OCI-LY7 (cell line): ENCODE results near the gene STAP2. TPM values are rescaled to one million over a fixed set of nuclear protein-coding genes. Genes with fewer than 3 reads are reported as not detected.

Source experiments
- BruUV-seq: library from RNA; stranded (reverse); fragments of 400-500 nt; replicated peaks from 2 replicates; lab custom pipeline; 2021; lab: Mats Ljungman, UMichigan
- CTCF ChIA-PET: fragments of 300-600 bp; sonication (Branson Sonifier 250); formaldehyde crosslinking; loops from one replicate; lab custom pipeline; 2022; ENCODE audit warnings: antibody characterized with exemption; ENCODE audit not compliant: unreplicated experiment; lab: Charles Lee
- POLR2A ChIA-PET: fragments of 300-600 bp; sonication (Branson Sonifier 250); formaldehyde crosslinking; loops from one replicate; lab custom pipeline; 2022; ENCODE audit warnings: antibody characterized with exemption; lab: Charles Lee
- DNase-seq: peaks from one replicate; pipeline ENCODE4 v3.0.0-alpha.2; 2015; ENCODE audit warnings: low spot score
- H2AFZ ChIP-seq: fragments of 200-600 bp; sonication (generic), shearing (Covaris generic); 2 replicates; pipeline ENCODE4 v1.6.1; 2014; ENCODE audit warnings: mild to moderate bottlenecking, antibody characterized with exemption, low read length, moderate library complexity
- H3K27ac ChIP-seq: fragments of 200-600 bp; sonication (generic); 2 replicates; pipeline ENCODE4 v1.5.1; 2014; ENCODE audit warnings: mixed run types, low read depth, mild to moderate bottlenecking, moderate library complexity, low read length, inconsistent platforms; ENCODE audit not compliant: poor library complexity, severe bottlenecking
- H3K36me3 ChIP-seq: fragments of 200-600 bp; sonication (generic); 2 replicates; pipeline ENCODE4 v1.6.1; 2014; ENCODE audit warnings: mild to moderate bottlenecking, antibody characterized with exemption, low read length, moderate library complexity, mixed read lengths; ENCODE audit not compliant: insufficient read depth
- H3K4me1 ChIP-seq: fragments of 200-600 bp; sonication (generic); 2 replicates; pipeline ENCODE4 v1.5.1; 2014; ENCODE audit warnings: mild to moderate bottlenecking, low read length; ENCODE audit not compliant: insufficient read depth, poor library complexity, severe bottlenecking
- H3K4me2 ChIP-seq: fragments of 200-600 bp; sonication (generic); 2 replicates; pipeline ENCODE4 v1.6.1; 2014; ENCODE audit warnings: mild to moderate bottlenecking, low read length
- H3K4me3 ChIP-seq: fragments of 200-600 bp; sonication (generic); 2 replicates; pipeline ENCODE4 v1.5.1; 2014; ENCODE audit warnings: mild to moderate bottlenecking, low read depth, low read length; ENCODE audit not compliant: poor library complexity, severe bottlenecking
- H3K79me2 ChIP-seq: fragments of 200-600 bp; sonication (generic); 2 replicates; pipeline ENCODE4 v1.6.1; 2016; ENCODE audit warnings: low read depth, mild to moderate bottlenecking, low read length, moderate library complexity, mixed read lengths; ENCODE audit not compliant: insufficient read depth
- H3K9me2 ChIP-seq: fragments of 200-600 bp; sonication (generic); 2 replicates; pipeline ENCODE4 v1.6.1; 2016; ENCODE audit warnings: mild to moderate bottlenecking, low read length, mixed read lengths; ENCODE audit not compliant: insufficient read depth
- H3K9me3 ChIP-seq: fragments of 200-600 bp; sonication (generic); 2 replicates; pipeline ENCODE4 v1.6.1; 2014; ENCODE audit warnings: mild to moderate bottlenecking, mixed run types, low read length, mixed read lengths
- H4K20me1 ChIP-seq: fragments of 200-600 bp; sonication (generic); 2 replicates; pipeline ENCODE4 v1.6.1; 2014; ENCODE audit warnings: mild to moderate bottlenecking, antibody characterized with exemption, low read length, moderate library complexity, mixed read lengths; ENCODE audit not compliant: insufficient read depth
- EZH2phosphoT487 ChIP-seq: fragments of 200-600 bp; sonication (generic); IDR thresholded peaks from 2 replicates; pipeline ENCODE4 v1.6.1; 2018; ENCODE audit warnings: low read depth, borderline replicate concordance, mild to moderate bottlenecking, mixed run types, antibody characterized with exemption, low read length, moderate library complexity, mixed read lengths
- intact Hi-C: fragments of 100-400 bp; cut with micrococcal nuclease; formaldehyde crosslinking; loops from one replicate; pipeline ENCODE4 v1.10.0; 2022; ENCODE audit not compliant: unreplicated experiment
- total RNA-seq, 2 experiments: library from RNA; depleted of rRNA in 1 of 2; stranded (reverse); fragments of >200 nt in 1 of 2; shearing (Covaris generic) in 1 of 2; gene quantifications; 2 replicates each; pipeline ENCODE4 v1.2.3, GENCODE V29; 2014 to 2022
- TF ChIP-seq, protein P1 (sequence below): fragments of 200-600 bp; sonication (generic); conservative IDR thresholded peaks from 2 replicates; pipeline ENCODE4 v1.5.1; 2014; ENCODE audit warnings: mild to moderate bottlenecking, antibody characterized with exemption, low read length, moderate library complexity, mixed read lengths

The STAP2 gene
- total RNA-seq, 2 experiments from 2014 or later: 1.2 to 1.3 TPM

- Histone ChIP-seq H3K79me2 (no peaks in the 10 kb centered on the region), H4K20me1 (no peaks in the 10 kb centered on the region), H3K9me2 (no peaks in the 10 kb centered on the region), H3K9me3 (no peaks in the 10 kb centered on the region), H3K27ac (no peak overlapping the region), H3K4me3 (no peak overlapping the region), H3K4me1 (peaks cover 7% of the 10 kb centered on the region), H3K36me3 (peaks cover 8% of the 10 kb centered on the region; the same call in 1 of the 2 replicates), H2AFZ (no peak overlapping the region), H3K4me2 (no peak overlapping the region)
- TF ChIP-seq EZH2phosphoT487: no peak
- TF ChIP-seq, protein P1, sequence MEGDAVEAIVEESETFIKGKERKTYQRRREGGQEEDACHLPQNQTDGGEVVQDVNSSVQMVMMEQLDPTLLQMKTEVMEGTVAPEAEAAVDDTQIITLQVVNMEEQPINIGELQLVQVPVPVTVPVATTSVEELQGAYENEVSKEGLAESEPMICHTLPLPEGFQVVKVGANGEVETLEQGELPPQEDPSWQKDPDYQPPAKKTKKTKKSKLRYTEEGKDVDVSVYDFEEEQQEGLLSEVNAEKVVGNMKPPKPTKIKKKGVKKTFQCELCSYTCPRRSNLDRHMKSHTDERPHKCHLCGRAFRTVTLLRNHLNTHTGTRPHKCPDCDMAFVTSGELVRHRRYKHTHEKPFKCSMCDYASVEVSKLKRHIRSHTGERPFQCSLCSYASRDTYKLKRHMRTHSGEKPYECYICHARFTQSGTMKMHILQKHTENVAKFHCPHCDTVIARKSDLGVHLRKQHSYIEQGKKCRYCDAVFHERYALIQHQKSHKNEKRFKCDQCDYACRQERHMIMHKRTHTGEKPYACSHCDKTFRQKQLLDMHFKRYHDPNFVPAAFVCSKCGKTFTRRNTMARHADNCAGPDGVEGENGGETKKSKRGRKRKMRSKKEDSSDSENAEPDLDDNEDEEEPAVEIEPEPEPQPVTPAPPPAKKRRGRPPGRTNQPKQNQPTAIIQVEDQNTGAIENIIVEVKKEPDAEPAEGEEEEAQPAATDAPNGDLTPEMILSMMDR: no peak
- ChIA-PET POLR2A (no interaction called here), CTCF (no interaction called here)
- no TSS peak for BruUV-seq
- no peak for DNase-seq
- intact Hi-C loops: no loop called here
Observed at GRCh38 chr19:4347521-4347920, 8.9 kb upstream of the STAP2 start.

- Histone ChIP-seq H3K79me2 (no peaks in the 10 kb centered on the region), H3K27ac (no peak overlapping the region), H4K20me1 (no peaks in the 10 kb centered on the region), H3K9me2 (no peaks in the 10 kb centered on the region), H3K36me3 (peaks cover 8% of the 10 kb centered on the region; the same call in 1 of the 2 replicates), H3K4me3 (no peak overlapping the region), H3K4me2 (no peak overlapping the region), H3K4me1 (peaks cover 12% of the 10 kb centered on the region), H3K9me3 (no peaks in the 10 kb centered on the region), H2AFZ (no peak overlapping the region)
- TF ChIP-seq, protein P1: no peak
- TF ChIP-seq EZH2phosphoT487: no peak
- ChIA-PET CTCF (no interaction called here), POLR2A (no interaction called here)
- DNase-seq: no peak
- intact Hi-C loops: no loop called here
- no TSS peak for BruUV-seq
Observed at GRCh38 chr19:4346020-4346383, 7.4 kb upstream of the STAP2 start.

DNA sequence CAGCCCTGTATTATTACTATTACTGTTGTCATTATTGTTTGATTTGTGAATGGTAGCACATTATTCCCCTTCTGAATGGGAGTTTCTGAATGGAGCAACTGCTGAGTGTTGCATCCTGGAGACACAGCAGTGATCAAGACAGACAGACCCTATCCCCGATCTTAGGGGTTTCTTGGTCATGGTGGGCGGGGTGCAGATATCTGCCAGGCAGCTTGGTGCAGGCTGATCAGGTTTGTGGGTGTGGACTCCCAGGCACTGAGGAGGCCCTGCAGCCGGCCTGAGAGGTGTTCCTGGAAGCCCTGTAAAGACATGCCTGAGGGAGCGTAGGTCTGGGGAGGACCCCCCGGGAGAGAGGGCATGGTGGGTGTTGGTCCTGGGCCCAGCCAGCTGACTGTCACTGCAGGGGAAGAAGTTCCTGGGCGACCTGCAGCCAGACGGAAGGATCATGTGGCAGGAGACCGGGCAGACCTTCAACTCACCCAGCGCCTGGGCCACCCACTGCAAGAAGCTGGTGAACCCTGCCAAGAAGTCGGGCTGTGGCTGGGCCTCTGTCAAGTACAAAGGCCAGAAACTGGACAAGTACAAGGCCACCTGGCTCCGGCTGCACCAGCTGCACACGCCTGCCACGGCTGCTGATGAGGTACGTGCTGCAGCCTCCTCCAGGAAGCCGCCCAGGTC, 6.9 kb upstream of the STAP2 start:
- Histone ChIP-seq H3K4me3 (no peak overlapping the region), H3K79me2 (no peaks in the 10 kb centered on the region), H3K4me2 (no peak overlapping the region), H3K9me2 (no peaks in the 10 kb centered on the region), H3K9me3 (no peaks in the 10 kb centered on the region), H2AFZ (no peak overlapping the region), H3K27ac (no peak overlapping the region), H3K4me1 (peaks cover 12% of the 10 kb centered on the region), H4K20me1 (no peaks in the 10 kb centered on the region), H3K36me3 (peaks cover 8% of the 10 kb centered on the region; the same call in 1 of the 2 replicates)
- CTCF ChIA-PET: no interaction called here
- POLR2A ChIA-PET: no interaction called here
- no peak for DNase-seq
- intact Hi-C loops: no loop called here
- TF ChIP-seq EZH2phosphoT487: no peak
- TF ChIP-seq, protein P1: no peak
- no TSS peak for BruUV-seq
